IPS-15b (cell line): ENCODE data around the gene ASCL3.

Source experiments
- H3K27me3 ChIP-seq: one replicate; pipeline ENCODE4 v1.6.1; 2013; ENCODE audit warnings: low read length; ENCODE audit not compliant: control insufficient read depth, insufficient read depth
- H3K36me3 ChIP-seq: one replicate; pipeline ENCODE4 v1.6.1; 2013; ENCODE audit warnings: low read length; ENCODE audit not compliant: control insufficient read depth, insufficient read depth
- H3K4me1 ChIP-seq: one replicate; pipeline ENCODE4 v1.6.1; 2013; ENCODE audit warnings: mild to moderate bottlenecking, low read length; ENCODE audit not compliant: control insufficient read depth, insufficient read depth
- H3K4me3 ChIP-seq: one replicate; pipeline ENCODE4 v1.5.1; 2013; ENCODE audit warnings: low read depth, low read length
- H3K9ac ChIP-seq: one replicate; pipeline ENCODE4 v1.6.1; 2013; ENCODE audit warnings: low read depth, mild to moderate bottlenecking, low read length
- H3K9me3 ChIP-seq: one replicate; pipeline ENCODE4 v1.6.1; 2013; ENCODE audit warnings: mild to moderate bottlenecking, low read length; ENCODE audit not compliant: control insufficient read depth, insufficient read depth

Gene ASCL3

GRCh38 chr11:8926236-8926635, 16.6 kb downstream of the ASCL3 start:
- Histone ChIP-seq H3K36me3 (peaks cover 4% of the 10 kb centered on the region), H3K4me1 (no peaks in the 10 kb centered on the region), H3K9ac (no peak overlapping the region)

GRCh38 chr11:8925711-8926110, 17.1 kb downstream of the ASCL3 start:
- Histone ChIP-seq H3K9ac (no peak overlapping the region), H3K4me1 (no peaks in the 10 kb centered on the region), H3K27me3 (no peaks in the 10 kb centered on the region), H3K9me3 (no peaks in the 10 kb centered on the region), H3K36me3 (peaks cover 6% of the 10 kb centered on the region), H3K4me3 (no peak overlapping the region)

More at GRCh38 chr11:8926236-8926635, 16.6 kb downstream of the ASCL3 start:
- H3K9me3 ChIP-seq: no peaks in the 10 kb centered on the region
- H3K27me3 ChIP-seq: no peaks in the 10 kb centered on the region
- no peak overlapping the region for H3K4me3 ChIP-seq

- Histone ChIP-seq H3K9ac (no peak overlapping the region), H3K4me3 (no peak overlapping the region), H3K36me3 (peaks cover 9% of the 10 kb centered on the region), H3K4me1 (no peaks in the 10 kb centered on the region), H3K27me3 (no peaks in the 10 kb centered on the region), H3K9me3 (no peaks in the 10 kb centered on the region)
Measured at GRCh38 chr11:8922691-8923090, 20.1 kb downstream of the ASCL3 start.

DNA sequence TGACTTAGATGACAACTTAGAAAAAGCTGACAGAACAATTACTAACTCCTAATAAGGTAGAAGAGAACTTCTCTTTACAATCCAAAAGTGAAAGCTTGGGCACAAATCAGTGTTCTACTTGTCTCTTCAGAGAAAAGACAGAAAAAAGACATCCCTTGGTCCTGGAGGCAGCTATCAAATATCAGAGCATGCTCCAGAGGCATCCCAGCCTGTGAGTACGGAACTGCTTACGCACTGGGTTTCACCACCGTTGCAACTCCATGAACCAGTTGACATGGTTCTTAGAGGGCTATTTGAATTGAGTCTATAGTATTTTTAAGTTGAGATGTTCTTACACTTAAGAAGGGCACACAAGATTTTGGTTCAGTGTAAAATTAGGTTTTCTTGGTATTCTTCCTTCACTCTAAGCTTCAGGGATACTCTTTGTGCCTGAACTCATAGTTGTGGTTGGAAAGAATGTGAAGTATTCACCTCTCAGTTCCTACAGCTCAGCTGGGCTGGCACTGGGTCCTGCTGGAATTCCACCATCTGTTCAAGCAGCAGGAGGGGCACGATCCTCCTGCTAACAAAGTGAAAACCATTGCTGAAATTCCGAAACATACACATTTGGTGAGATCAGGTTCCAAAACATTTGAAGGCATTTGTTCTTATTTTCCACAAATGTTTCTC, 25.5 kb downstream of the ASCL3 start:
- H3K9me3 ChIP-seq: no peaks in the 10 kb centered on the region
- H3K27me3 ChIP-seq: no peaks in the 10 kb centered on the region
- peaks cover 9% of the 10 kb centered on the region for H3K36me3 ChIP-seq
- no peak overlapping the region for H3K9ac ChIP-seq
- no peaks in the 10 kb centered on the region for H3K4me1 ChIP-seq
- H3K4me3 ChIP-seq: no peak overlapping the region

GRCh38 chr11:8914661-8915018, 28.2 kb downstream of the ASCL3 start:
- Histone ChIP-seq H3K4me1 (no peaks in the 10 kb centered on the region), H3K9ac (no peak overlapping the region)

GRCh38 chr11:8913961-8914660, 28.7 kb downstream of the ASCL3 start:
- Histone ChIP-seq H3K27me3 (peaks cover 13% of the 10 kb centered on the region), H3K9me3 (no peaks in the 10 kb centered on the region), H3K36me3 (no peaks in the 10 kb centered on the region), H3K9ac (no peak overlapping the region), H3K4me3 (no peak overlapping the region), H3K4me1 (no peaks in the 10 kb centered on the region)

More at GRCh38 chr11:8914661-8915018, 28.2 kb downstream of the ASCL3 start:
- Histone ChIP-seq H3K27me3 (peaks cover 7% of the 10 kb centered on the region), H3K36me3 (no peaks in the 10 kb centered on the region), H3K4me3 (no peak overlapping the region), H3K9me3 (no peaks in the 10 kb centered on the region)

GRCh38 chr11:8911029-8911823, 31.6 kb downstream of the ASCL3 start, which contains the start of gene AKIP1:
Gene AKIP1 (plus strand): TSS chr11:8911189. CDS start chr11:8911450, 261 bp downstream.
- Histone ChIP-seq H3K9ac (peak within 1 kb of the TSS; percentile 70), H3K4me3 (peak within 1 kb of the TSS; percentile 87), H3K36me3 (no peaks in the 10 kb centered on the region), H3K4me1 (no peaks in the 10 kb centered on the region), H3K27me3 (peaks cover 24% of the 10 kb centered on the region), H3K9me3 (no peaks in the 10 kb centered on the region)

- Histone ChIP-seq H3K4me1 (no peaks in the 10 kb centered on the region), H3K9ac (no peak overlapping the region), H3K36me3 (no peaks in the 10 kb centered on the region), H3K27me3 (peaks cover 24% of the 10 kb centered on the region), H3K9me3 (no peaks in the 10 kb centered on the region), H3K4me3 (peak overlapping the region; percentile 82)
Measured at GRCh38 chr11:8910649-8911026, 32.2 kb downstream of the ASCL3 start.

DNA sequence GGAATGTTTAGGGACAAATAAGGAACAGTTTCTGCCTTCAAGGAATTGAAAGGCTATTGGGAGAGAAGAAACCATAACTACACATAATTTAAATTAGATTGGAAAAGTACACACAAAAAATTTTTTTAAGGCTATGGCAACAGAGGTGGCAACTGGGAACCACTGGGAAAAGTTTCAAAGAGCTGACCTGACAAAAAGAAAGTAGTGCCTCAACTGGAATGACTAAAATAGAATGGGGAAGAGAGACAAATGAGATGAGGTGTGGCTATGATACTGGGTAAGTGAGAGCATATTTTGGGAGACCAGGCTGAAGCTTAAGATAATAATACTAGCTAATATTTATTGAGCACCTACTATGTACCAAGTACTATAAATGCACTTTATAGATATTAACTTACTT, 34.7 kb downstream of the ASCL3 start:
- no peaks in the 10 kb centered on the region for H3K36me3 ChIP-seq
- no peak overlapping the region for H3K9ac ChIP-seq
- H3K27me3 ChIP-seq: peaks cover 24% of the 10 kb centered on the region
- no peaks in the 10 kb centered on the region for H3K9me3 ChIP-seq
- no peaks in the 10 kb centered on the region for H3K4me1 ChIP-seq
- H3K4me3 ChIP-seq: no peak overlapping the region

GRCh38 chr11:8907116-8907515, 35.7 kb downstream of the ASCL3 start:
- H3K9me3 ChIP-seq: no peaks in the 10 kb centered on the region
- no peaks in the 10 kb centered on the region for H3K36me3 ChIP-seq
- H3K27me3 ChIP-seq: peaks cover 24% of the 10 kb centered on the region
- H3K9ac ChIP-seq: no peak overlapping the region
- H3K4me1 ChIP-seq: no peaks in the 10 kb centered on the region
- H3K4me3 ChIP-seq: no peak overlapping the region

DNA sequence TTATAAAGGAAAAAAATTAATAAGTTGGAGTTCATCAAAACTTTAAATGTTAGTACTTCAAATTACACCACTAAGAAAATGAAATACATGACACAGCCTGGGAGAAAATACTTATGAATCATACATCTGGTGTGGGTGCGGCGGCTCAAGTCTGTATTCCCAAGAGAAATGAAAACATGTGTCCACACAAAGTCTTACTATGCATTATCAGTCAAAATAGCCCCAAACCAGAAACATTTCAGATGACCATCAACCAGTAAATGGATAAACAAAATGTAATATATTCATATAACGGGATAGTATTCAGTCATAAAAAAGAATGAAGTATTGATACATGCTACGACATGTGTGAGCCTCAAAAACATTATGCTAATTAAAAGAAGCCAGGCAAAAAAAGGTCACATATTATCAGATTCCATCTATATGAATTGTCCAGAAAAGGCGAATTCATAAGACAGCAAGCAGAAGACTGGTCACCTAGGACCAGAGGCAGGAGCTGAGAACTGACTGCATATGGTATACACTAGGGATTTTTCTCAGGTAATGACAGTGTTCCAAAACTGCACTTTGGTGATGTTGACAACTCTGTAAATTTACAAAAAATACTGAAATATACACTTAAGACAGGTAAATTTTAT, 37.2 kb downstream of the ASCL3 start:
- Histone ChIP-seq H3K27me3 (peaks cover 24% of the 10 kb centered on the region), H3K36me3 (no peaks in the 10 kb centered on the region), H3K4me3 (no peak overlapping the region), H3K4me1 (no peaks in the 10 kb centered on the region), H3K9me3 (no peaks in the 10 kb centered on the region), H3K9ac (no peak overlapping the region)
